ENCODE measurements around the gene SERINC2. TPM values are rescaled to one million over a fixed set of nuclear protein-coding genes. Genes with fewer than 3 reads are reported as not detected.

SERINC2 gene
- total RNA-seq, 1 experiment from 2014 or later, result 50.1 TPM

- DNase-seq (ENCODE audit: low read depth, low spot score), result no peak
These were observed 35.6 kb upstream of the SERINC2 start for GRCh38 chr1:31377364-31377863.

More at GRCh38 chr1:31377364-31377863, 35.6 kb upstream of the SERINC2 start:
- Histone ChIP-seq H3K79me2 (ENCODE audit: insufficient read depth, low read length) (no peaks in the 10 kb centered on the region), H3K9me2 (ENCODE audit: insufficient read depth) (no peaks in the 10 kb centered on the region), H3K4me1 (ENCODE audit: control insufficient read depth in 1 of 2, insufficient read depth in 2 of 2, low read length in 2 of 2) (peaks cover 0 to 17% of the 10 kb centered on the region in 2 experiments; a peak in 1 of 4 replicates), H3K27me3 (ENCODE audit: insufficient read depth, low read length) (no peaks in the 10 kb centered on the region), H4K20me1 (ENCODE audit: insufficient read depth) (no peaks in the 10 kb centered on the region), H3K9ac (ENCODE audit: low read length) (no peak overlapping the region), H3K4me3 (replicated peaks in 1 of 2; ENCODE audit: low read depth in 1 of 2, low read length in 2 of 2) (no peak overlapping the region), H3K9me3 (ENCODE audit: control insufficient read depth in 1 of 2, insufficient read depth in 1 of 2, low read depth in 1 of 2, low read length in 2 of 2) (no peaks in the 10 kb centered on the region), H2AFZ (ENCODE audit: low read depth, low read length, poor library complexity, severe bottlenecking) (no peak overlapping the region), H3K27ac (ENCODE audit: low read depth, low read length) (no peak overlapping the region), H3K36me3 (ENCODE audit: control insufficient read depth in 1 of 2, insufficient read depth in 2 of 2, low read length in 2 of 2) (no peaks in the 10 kb centered on the region), H3K4me2 (ENCODE audit: low read length) (no peak overlapping the region)
- no peak for ATAC-seq
- ChIA-PET RAD21 (ENCODE audit: low non-redundant PET in 1 of 2, low total read pairs in 2 of 2, uncharacterized antibody in 2 of 2, unreplicated experiment in 2 of 2) (no interaction called here), CTCF (no interaction called here), POLR2A (no interaction called here)
- intact Hi-C loops (cut with micrococcal nuclease), result no loop called here
- TF ChIP-seq EZH2phosphoT487 (IDR thresholded peaks at IDR 0.05; ENCODE audit: borderline replicate concordance) (no peak), TCF7L2 (IDR thresholded peaks at IDR 0.05; ENCODE audit: borderline replicate concordance, extremely low read depth, insufficient read depth, insufficient read length) (no peak), SP1 (IDR thresholded peaks at IDR 0.05; ENCODE audit: low read depth) (no peak), ZNF274 (IDR thresholded peaks at IDR 0.05; ENCODE audit: low read depth, low read length) (no peak), REST (IDR thresholded peaks at IDR 0.05; ENCODE audit: low read depth) (no peak), RAD21 (IDR thresholded peaks at IDR 0.05; ENCODE audit: low read depth) (no peak), ZFX (IDR thresholded peaks at IDR 0.05) (no peak), EZH2 (IDR thresholded peaks at IDR 0.05) (no peak), POLR2AphosphoS5 (IDR thresholded peaks at IDR 0.05; ENCODE audit: low read depth, low read length) (no peak)
- TF ChIP-seq, protein P1, sequence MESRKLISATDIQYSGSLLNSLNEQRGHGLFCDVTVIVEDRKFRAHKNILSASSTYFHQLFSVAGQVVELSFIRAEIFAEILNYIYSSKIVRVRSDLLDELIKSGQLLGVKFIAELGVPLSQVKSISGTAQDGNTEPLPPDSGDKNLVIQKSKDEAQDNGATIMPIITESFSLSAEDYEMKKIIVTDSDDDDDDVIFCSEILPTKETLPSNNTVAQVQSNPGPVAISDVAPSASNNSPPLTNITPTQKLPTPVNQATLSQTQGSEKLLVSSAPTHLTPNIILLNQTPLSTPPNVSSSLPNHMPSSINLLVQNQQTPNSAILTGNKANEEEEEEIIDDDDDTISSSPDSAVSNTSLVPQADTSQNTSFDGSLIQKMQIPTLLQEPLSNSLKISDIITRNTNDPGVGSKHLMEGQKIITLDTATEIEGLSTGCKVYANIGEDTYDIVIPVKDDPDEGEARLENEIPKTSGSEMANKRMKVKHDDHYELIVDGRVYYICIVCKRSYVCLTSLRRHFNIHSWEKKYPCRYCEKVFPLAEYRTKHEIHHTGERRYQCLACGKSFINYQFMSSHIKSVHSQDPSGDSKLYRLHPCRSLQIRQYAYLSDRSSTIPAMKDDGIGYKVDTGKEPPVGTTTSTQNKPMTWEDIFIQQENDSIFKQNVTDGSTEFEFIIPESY (IDR thresholded peaks at IDR 0.05; ENCODE audit: extremely low read depth, insufficient replicate concordance, low read length), result no peak
- no TSS peak for BruUV-seq (replicated peaks)

Data from HCT116 (cell line).